NCI-H82 treated with DMSO at 0.1 percent for 48 hours (cell line): ENCODE results near the gene TNKS2.
"Not testable (repeated sequence)": the region's sequence is repeated elsewhere in the genome, so short reads cannot be mapped to it uniquely, and the experiment has no call there.

ENCODE experiments used
- DNase-seq: peaks from one replicate; lab custom pipeline; 2025; ENCODE audit not compliant: unreplicated experiment; lab: John Stamatoyannopoulos, UW

TNKS2 gene

GRCh38 chr10:91796331-91797047 is 1.7 kb upstream of the TNKS2 start:
- peak; percentile 9 for DNase-seq

GRCh38 chr10:91797048-91797690 is 1.1 kb upstream of the TNKS2 start:
- no peak for DNase-seq

GRCh38 chr10:91798649-91799611 is 704 bp downstream of the TNKS2 start:
- peak; percentile 48 for DNase-seq

GRCh38 chr10:91799612-91799975 is 1.4 kb downstream of the TNKS2 start:
- no peak for DNase-seq

- no peak for DNase-seq
Measured at GRCh38 chr10:91800182-91800581, 2.0 kb downstream of the TNKS2 start.

GRCh38 chr10:91800756-91801155 is 2.5 kb downstream of the TNKS2 start:
- no peak for DNase-seq

- no peak for DNase-seq
Measured at GRCh38 chr10:91803386-91804125, 5.3 kb downstream of the TNKS2 start.

GRCh38 chr10:91804126-91804510 is 5.9 kb downstream of the TNKS2 start:
- DNase-seq = no peak

GRCh38 chr10:91805110-91805838 is 7.0 kb downstream of the TNKS2 start:
- DNase-seq = no peak

GRCh38 chr10:91807264-91807663 is 9.0 kb downstream of the TNKS2 start:
- DNase-seq = not testable (repeated sequence)

- DNase-seq = no peak
Measured at GRCh38 chr10:91813251-91813650, 15.0 kb downstream of the TNKS2 start.

GRCh38 chr10:91816981-91817380 is 18.8 kb downstream of the TNKS2 start:
- DNase-seq = no peak

GRCh38 chr10:91820144-91820543 is 21.9 kb downstream of the TNKS2 start:
- no peak for DNase-seq

GRCh38 chr10:91824076-91824475 is 25.9 kb downstream of the TNKS2 start:
- no peak for DNase-seq

- no peak for DNase-seq
Measured at GRCh38 chr10:91829268-91829667, 31.0 kb downstream of the TNKS2 start.

- DNase-seq = peak; percentile 88
Measured at GRCh38 chr10:91838199-91838598, 40.0 kb downstream of the TNKS2 start.

- no peak for DNase-seq
Measured at GRCh38 chr10:91843083-91843482, 44.9 kb downstream of the TNKS2 start.

GRCh38 chr10:91856637-91857036 is 58.4 kb downstream of the TNKS2 start:
- no peak for DNase-seq

- DNase-seq = no peak
Measured at GRCh38 chr10:91860885-91861284, 62.7 kb downstream of the TNKS2 start.

GRCh38 chr10:91864099-91864498 is 65.9 kb downstream of the TNKS2 start:
- DNase-seq = no peak
